GM18498 (cell line): Measurements from ENCODE around the gene ZSCAN22.

Experiments used
- ATAC-seq: cut with Tn5 transposase; IDR thresholded peaks from one replicate; pipeline ENCODE4 v1.9.1; 2021; ENCODE audit warnings: mild to moderate bottlenecking, moderate library complexity; ENCODE audit not compliant: unreplicated experiment

Gene ZSCAN22

DNA sequence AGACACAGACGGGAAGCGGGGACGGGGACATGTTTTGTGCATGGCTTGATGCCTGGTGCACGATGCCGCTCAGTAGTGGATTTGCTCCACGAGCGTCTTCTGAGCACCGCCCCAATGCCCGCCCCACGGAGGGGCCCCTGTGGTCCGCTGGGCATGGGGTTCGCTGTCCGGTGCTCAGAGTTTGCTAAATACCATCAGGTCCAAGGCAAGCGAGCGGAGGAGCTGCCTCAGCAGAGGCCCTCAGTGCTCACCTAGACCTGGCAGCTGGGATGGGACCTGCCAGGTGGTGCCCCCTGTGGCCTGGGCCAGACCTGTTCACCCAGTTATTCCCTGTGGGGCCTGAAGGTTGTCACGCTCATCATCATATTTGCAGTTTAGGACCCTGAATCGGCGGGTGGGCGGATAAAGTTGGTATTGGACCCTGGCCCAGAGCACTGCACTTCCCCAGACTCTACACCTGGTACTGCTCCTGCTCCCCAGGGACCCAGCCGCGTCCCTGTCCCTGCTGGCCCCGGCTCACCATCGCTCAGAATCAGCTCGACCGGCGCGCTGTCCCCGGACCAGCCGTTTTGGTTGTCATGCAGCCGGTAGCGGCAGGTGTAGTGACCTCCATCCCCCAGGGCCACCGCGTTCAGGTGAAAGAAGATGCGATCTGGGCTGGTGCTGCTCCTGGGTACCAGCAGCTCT is 24.2 kb downstream of the ZSCAN22 start:
- no peak for ATAC-seq

DNA sequence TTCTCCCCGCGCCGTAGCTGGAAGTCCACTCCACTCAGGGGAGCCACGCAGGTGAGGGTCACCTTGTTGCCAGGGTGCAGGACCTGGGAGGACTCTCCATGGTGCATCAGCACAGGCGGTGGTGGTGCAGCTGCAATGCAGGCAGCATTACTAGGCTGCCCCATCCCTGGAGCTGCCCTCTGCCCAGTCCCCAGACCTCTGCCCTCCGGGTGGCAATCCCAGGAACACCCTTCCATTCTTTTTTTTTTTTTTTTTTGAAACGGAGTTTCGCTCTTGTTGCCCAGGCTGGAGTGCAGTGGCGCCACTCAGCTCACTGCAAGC is 24.7 kb downstream of the ZSCAN22 start:
- ATAC-seq: no peak

DNA sequence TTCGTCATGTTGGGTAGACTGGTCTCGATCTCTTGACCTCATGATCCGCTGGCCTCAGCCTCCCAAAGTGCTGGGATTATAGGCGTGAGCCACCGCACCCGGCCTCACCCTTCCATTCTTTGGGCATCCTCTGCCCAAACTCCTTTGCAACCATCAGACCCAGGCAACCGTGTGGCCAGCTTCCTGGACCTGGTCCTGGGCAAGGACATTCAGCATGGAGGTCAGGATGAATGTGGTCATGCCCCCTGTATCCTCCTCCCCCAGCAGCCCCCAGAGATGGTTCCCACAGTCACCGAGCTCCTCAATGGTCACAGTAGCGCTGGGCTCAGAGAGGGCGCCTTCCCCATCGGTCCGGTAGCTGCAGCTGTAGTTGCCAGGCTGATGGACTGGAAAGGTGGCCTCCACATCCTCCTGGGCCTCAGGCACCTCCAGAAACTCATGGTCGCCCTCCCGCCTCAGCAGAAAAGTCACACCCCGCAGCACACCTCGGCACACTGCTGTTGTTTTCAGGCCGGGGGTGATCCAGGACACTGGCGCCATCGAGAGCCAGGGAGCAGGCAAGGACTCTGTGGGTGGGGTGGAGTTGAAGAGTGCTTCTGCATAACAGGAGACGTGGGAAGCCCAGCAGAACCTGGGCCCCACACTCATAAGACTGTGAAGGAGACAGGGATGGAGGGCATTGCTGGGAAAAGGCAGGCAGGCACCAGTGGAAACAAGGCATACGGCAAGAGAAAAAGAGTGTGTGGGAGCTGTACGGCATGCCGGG is 25.4 kb downstream of the ZSCAN22 start:
- no peak for ATAC-seq

DNA sequence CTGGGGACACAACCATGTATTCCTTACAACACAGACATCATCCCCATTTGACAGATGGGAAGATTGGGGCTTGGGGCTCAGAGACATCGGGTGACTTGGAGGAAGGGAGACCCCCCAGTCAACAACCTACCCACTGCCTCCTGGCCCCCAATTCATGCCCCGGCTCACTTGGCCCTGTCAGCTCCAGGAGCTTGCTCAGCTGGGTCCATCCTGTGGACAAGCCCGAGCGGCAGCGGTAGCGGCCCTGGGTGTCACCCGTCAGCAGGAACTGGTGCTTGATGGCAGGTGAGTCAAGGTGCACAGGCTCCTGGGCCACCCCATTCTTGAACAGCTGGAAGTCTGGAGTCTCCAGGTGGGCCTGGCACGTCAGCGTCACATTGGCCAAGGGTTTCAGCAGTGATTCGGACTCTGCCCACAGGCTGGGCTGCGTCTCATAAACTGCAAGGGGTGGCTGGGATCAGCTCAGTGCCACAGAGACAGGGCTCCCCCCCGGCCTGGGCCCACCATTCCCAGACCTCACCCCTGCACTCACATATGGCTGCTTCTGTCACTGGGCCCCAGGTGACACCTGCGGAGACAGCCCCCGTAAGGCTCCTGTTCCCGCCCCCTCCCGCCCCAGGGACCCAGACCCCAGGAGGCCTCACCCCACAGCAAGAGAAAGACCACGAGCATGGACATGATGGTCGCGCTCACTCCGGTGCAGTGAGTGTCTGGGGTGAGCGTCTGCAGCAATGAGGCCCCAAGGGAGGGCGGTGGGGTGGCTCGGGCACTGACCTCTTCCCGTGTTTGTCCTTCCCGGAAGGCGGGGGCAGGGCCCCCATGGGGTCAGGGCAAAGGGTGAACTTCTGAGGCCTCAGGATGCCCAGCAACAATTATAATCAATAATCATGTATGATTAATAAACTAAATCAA is 26.2 kb downstream of the ZSCAN22 start, which contains the start of gene A1BG:
Gene A1BG (minus strand): TSS at position 733 of the 912 bp plus-strand sequence. CDS start 55 bp downstream, at position 678.
- ATAC-seq: no peak

DNA sequence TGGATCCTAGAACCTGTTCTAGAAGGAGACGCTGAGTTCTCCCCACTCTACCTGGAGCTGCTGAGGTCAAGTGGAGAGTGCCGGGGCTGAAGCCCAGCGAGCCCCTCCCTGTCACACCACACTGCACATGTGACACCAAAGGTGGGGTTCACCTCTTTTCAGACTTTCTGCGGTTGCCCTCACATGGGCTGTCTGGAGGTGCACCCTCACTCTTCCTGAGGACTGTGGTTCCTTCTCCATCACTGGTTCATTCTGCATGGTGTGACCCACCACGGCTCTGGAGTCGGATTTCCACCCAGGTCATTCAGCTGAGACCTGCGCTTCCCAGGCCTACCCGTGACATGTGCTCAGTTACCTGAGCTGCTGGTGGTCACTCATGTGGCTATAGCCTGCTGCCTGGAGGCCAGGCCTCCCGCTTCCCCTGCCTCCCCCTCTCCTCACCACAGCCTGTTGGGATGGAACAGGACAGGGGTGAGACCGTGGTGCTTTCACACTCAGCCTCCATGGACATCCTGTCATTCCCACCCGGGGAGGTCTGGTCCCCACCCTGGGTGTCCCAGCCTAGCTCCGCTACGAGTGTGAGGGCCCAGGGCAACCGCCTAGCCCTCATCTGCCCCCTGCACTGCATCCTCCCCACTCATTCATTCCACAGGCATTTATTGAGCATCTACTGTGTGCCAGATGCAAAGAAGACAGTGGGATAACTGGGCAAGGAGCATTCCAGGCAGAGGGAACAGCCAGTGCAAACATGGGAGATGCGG is 27.1 kb downstream of the ZSCAN22 start:
- no peak for ATAC-seq

DNA sequence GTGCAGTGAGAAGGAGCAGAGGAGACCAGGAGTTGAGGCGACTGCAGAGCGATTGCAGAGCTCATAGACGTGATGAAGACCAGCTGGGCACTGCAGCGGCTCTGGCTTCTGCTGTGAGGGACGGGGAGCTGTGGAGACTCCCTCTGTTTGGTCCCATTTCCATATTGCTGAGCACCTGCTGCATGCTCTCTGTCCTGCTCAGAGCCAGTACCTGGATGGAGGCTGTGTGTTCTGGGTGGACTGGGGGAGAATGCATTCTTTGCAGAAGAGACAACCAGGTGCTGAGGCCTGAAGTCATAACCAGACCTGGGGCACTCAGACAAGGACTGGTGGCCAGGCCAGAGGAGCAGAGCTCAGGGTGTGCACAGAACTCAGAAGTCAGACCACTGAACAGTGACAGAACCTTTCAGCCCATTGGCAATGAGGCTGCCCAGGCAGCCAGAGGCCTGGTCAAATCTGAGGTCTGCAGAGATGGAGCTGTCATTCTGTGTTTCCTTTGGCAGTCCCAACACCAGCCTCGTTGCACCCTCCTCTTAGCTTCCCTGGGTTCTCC is 27.8 kb downstream of the ZSCAN22 start:
- no peak for ATAC-seq

DNA sequence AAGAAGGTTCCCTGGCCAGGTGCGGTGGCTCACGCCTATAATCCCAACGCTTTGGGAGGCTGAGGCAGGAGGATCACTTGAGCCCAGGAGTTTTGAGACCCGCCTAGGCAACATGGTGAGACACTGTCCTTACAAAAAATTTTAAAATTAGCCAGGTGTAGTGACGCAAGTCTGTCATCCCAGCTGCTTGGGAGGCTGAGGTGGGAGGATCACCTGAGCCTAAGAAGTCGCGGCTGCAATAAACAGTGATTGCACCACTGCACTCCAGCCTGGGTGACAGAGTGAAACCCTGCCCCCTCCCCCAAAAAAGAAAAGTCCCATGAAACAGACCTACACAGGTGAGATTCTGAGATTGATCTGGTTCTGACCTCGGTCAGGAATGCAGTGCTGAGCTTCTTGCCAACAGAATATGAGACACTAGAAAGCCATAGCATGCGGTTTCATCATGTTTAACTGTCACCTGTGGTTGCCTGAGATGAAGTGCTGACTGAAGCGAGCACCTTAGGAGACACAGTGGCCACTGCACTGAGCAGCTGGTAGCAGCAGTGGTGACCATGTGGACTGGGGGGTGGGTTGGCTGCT is 28.5 kb downstream of the ZSCAN22 start:
- no peak for ATAC-seq

DNA sequence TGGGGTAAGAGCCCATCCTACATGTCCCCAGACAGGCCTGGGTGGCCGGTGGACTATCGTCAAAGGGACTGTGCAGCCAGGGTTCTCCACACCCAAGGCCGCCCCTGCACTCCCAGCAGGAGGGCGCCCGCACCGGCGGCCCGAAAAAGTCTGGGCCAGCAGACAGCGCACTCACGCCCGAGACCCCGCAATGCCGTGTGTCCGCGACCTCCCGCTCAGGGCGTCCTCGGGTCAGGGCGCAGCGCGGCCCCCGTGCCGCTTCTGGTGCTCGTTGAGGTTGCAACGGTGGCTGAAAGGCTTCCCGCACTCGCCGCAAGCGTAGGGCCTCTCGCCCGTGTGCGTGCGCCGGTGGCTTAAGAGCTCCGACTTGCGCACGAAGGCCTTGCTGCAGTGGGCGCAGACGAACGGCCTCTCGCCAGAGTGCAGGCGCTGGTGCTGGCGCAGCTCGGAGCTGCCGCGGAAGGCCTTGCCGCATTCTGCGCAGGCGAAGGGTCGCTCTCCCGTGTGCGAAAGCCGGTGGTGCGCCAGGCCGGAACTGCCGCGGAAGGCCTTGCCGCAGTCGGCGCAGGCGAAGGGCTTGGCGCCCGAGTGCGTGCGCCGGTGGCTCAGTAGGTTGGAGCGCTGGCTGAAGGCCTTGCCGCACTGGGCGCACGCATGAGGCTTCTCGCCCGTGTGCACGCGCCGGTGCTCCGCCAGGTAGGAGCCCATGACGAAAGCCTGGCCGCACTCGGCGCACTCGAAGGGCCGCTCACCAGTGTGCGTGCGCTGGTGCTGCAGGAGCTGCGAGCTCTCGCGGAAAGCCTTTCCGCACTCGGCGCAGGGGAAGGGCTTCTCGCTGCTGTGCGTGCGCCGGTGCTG is 29.3 kb downstream of the ZSCAN22 start:
- ATAC-seq: no peak

DNA sequence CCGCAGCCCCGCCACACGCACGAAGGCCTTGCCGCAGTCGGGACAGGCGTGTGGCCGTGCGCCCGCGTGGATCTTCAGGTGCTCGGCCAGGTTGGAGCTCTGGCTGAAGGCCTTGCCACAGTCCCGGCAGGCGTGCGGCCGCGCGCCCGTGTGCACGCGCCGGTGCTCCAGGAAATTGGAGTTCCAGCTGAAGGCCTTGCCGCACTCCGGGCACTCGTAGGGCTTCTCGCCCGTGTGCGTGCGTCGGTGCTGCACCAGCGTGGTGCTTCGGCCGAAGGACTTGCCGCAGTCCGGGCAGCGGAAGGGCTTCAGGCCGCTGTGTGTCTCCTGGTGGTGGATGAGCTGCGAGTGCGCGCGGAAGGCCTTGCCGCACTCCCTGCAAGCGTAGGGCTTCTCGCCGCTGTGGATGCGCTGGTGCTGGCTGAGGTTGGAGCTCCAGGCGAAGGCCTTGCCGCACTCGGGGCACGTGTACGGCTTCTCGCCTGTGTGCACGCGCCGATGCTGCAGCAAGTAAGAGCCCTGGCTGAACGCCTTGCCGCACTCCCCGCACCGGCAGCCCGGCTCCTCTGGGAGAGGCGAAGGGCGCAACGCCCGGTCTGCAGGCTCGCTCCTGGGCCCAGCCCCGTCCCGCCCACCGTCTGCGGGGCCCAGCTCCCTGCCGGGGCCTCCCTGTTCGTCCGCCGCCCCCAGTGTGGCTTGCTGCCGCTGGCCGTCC is 30.1 kb downstream of the ZSCAN22 start:
- ATAC-seq: no peak

DNA sequence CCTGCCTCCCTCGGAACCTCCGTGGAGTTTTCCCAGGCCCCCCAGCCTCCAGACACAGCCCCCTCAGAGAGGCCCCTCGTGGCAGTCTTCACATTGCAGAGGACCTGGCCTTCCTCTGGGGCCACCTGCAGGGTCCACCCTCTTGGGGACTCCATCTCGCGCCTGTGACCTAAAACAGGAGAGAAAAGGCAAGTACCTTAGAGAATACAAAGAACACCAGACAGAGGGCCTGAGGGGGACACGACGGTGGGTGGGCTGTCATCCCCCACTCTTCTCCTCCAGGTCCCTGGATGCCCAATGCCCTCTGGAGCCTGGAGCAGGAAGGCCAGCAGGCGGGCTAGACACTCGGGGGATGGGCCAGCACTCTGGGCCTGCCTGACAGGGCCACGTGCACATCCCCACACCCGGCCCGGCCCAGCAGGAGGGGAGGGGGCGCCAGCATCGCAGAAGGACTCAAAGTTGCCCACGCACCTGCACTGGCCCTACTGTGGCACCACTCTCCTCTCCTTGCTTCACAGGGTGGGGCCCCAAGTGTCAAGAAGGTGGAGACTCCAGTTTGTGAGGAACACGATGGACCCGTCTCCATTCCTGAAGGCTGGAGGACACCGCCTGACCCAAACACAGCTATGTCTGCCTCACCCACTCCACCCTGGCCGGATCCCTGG is 30.8 kb downstream of the ZSCAN22 start:
- no peak for ATAC-seq

DNA sequence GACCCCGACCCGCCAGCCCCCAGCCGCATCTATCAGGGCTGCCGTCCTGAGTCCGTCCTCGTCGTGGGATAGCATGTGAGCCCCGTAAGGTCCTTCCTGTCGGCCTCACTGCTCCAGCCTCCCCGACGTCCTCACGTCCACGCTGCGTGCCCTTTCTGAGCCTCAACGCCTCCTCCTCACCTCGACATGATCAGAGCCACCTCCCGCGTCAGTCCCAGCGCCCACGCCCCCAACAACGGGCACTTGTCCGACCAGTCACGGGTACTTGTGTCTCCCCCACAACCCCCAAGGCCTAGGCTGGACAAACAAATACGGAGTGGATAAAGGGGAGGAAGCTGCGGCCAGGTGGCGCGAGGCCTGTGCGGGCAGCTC is 35.1 kb downstream of the ZSCAN22 start:
- ATAC-seq: no peak

DNA sequence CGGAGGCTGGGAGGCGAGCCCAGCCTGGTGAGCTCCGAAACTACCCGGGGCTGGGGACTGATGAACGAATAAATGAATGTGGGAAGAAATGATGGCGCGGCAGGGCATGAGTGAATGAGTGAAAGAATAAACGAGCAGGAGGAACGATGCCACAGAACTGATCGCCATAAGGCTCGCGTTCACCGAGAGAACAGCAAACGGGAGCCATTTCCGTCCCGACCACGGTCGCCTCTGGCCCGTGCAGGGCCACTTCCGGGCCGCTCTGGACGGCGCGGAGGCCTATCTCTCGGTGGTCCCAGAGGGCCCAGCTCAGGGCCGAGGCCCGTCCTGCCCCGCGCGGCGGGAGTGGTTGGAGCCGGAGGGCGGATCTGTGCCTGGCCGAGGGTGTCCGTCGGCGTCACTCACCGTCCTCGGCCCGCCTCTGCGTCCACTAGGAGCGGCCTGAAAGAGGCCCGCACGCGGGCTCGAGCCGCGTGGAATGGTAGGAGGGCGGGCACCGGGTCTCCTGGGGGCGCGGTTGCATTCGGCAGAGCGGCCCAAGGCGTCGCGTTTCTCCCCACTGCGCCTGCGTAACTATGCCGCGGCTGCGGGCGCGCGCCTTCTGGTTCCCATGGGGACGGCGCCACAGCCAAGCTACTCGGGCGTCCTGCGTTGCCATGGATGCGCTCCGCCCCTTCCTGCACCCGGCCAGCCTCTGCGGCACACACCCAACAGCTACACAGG is 35.6 kb downstream of the ZSCAN22 start, which contains the start of gene ZNF497:
Gene ZNF497 (minus strand): TSS at position 480 of the 723 bp plus-strand sequence. CDS start 5,116 bp downstream, outside the sequence.
- peak; percentile 86 for ATAC-seq

DNA sequence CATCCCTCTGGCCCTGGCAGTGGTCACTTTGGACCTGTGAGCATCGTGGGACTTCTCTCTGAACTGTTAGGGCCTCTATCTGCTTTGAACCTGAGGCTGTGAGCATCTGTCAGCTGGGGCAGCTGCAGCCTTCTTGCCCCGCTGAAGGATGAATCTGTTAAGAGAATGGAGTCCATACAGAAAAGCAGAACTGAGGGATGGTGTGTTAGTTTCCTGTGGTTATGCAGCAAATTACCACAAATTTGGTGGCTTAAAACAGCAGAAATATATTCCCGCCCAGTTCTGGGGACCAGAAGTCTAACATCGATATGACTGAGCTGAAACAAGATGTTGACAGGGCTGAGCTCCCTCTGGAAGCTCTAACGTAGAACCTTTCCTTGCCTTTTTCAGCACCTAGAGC is 37.4 kb downstream of the ZSCAN22 start:
- ATAC-seq: no peak

DNA sequence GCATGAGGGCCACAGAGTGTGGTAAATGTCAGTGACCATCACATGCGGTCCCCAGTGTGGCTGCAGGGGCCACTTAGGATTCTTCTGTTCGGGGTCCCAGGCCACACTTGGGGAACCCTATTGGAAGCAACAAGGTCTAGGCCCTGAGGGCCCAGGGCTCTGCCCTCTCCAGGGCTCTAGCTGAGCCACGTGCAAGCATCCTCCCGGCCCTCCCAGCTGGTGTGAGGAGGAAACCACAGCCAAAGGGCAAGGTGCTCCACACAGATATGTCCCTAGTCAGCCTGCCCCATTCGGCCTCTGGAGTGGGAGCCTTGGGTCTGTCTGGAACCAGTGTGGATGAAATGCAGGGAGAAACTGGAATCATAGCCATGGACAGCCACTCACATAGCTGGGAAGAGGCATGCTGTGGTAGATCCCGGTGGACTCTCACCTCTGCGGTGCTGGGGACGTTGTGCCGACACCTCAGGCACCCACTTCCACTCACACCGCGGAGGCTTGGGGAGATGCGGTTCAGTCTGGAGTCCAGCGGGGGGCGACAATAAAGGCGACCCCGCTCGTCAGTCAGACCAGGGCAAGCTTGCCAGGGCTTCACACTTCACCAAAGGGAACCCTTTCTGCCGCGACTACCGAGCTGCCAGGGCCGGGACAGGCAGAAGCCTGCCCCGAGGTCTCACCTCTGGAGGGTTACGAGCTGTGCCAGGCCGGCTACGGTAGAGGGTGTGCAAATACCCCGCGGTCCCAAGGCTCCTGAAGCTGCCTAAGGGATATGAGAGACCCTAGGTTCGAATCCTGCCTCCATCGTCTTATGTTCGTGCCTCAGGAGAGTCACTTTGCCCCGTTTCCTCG is 40.0 kb downstream of the ZSCAN22 start:
- ATAC-seq: no peak

DNA sequence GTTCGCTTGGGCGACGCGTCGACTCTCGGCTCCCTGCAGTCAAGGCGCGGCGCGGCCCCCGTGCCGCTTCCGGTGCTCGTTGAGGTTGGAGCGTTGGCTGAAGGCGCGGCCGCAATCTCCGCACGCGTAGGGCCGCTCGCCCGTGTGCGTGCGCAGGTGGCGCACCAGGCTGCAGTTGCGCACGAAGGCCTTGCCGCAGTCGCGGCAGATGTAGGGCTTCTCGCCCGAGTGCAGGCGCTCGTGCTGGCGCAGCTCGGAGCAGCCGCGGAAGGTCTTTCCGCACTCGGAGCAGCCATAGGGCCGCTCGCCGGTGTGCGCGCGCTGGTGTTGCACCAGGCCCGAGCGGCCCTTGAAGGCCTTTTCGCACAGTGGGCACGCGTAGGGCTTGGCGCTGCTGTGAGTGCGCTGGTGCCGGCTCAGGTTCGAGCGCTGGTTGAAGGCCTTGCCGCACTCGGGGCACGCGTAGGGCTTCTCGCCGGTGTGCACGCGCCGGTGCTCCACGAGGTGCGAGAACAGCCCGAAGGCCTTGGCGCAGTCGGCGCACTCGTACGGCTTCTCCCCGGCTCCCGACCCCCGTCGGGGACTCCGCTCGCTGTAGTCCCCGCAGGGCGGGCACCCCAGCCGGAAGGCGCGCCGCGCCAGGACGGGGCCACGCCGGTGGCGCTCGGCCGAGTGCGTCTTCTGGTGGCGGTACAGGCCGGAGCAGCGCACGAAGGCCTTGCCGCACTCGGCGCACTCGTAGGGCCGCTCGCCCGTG is 41.1 kb downstream of the ZSCAN22 start:
- no peak for ATAC-seq
